ENCODE results near the gene FBRSL1.

The FBRSL1 gene

GRCh38 chr12:132541996-132542395 lies 52.0 kb downstream of the FBRSL1 start:
- H3K4me3 ChIP-seq (replicated peaks; ENCODE audit: low read depth, low read length) = no peak overlapping the region
- no peak for DNase-seq (ENCODE audit: extremely low read depth, low read depth)
- TF ChIP-seq CTCF (IDR thresholded peaks at IDR 0.05; ENCODE audit: low read depth, low read length, missing control alignments) = no peak

GRCh38 chr12:132542661-132543060 lies 52.7 kb downstream of the FBRSL1 start:
- DNase-seq (ENCODE audit: extremely low read depth, low read depth) = no peak
- no peak for TF ChIP-seq CTCF (IDR thresholded peaks at IDR 0.05; ENCODE audit: low read depth, low read length, missing control alignments)
- H3K4me3 ChIP-seq (replicated peaks; ENCODE audit: low read depth, low read length) = no peak overlapping the region

- DNase-seq (ENCODE audit: extremely low read depth, low read depth) = no peak
- TF ChIP-seq CTCF (IDR thresholded peaks at IDR 0.05; ENCODE audit: low read depth, low read length, missing control alignments) = no peak
- H3K4me3 ChIP-seq (replicated peaks; ENCODE audit: low read depth, low read length) = no peak overlapping the region
Observed at GRCh38 chr12:132543298-132544079, 53.5 kb downstream of the FBRSL1 start.

GRCh38 chr12:132544080-132544397 lies 54.1 kb downstream of the FBRSL1 start:
- H3K4me3 ChIP-seq (replicated peaks; ENCODE audit: low read depth, low read length) = no peak overlapping the region
- TF ChIP-seq CTCF (IDR thresholded peaks at IDR 0.05; ENCODE audit: low read depth, low read length, missing control alignments) = no peak
- DNase-seq (ENCODE audit: extremely low read depth, low read depth) = no peak

GRCh38 chr12:132544498-132544897 lies 54.5 kb downstream of the FBRSL1 start:
- DNase-seq (ENCODE audit: extremely low read depth, low read depth) = no peak
- no peak overlapping the region for H3K4me3 ChIP-seq (replicated peaks; ENCODE audit: low read depth, low read length)
- TF ChIP-seq CTCF (IDR thresholded peaks at IDR 0.05; ENCODE audit: low read depth, low read length, missing control alignments) = no peak

- H3K4me3 ChIP-seq (replicated peaks; ENCODE audit: low read depth, low read length) = no peak overlapping the region
- DNase-seq (ENCODE audit: extremely low read depth, low read depth) = no peak
- no peak for TF ChIP-seq CTCF (IDR thresholded peaks at IDR 0.05; ENCODE audit: low read depth, low read length, missing control alignments)
Observed at GRCh38 chr12:132545164-132545953, 55.4 kb downstream of the FBRSL1 start.
